Naive thymus-derived CD4-positive, alpha-beta T cell (primary cell): ENCODE results near the gene GEMIN5. TPM values are rescaled to one million over a fixed set of nuclear protein-coding genes. Genes with fewer than 3 reads are reported as not detected.

Source experiments
- ATAC-seq: fragments of 150-1000 bp; cut with Tn5 transposase; 2 replicates; pipeline ENCODE4 v1.10.0; 2021; ENCODE audit warnings: mild to moderate bottlenecking, moderate library complexity
- CTCF ChIA-PET: fragments of 350-600 bp; sonication (Branson Sonifier 250); formaldehyde crosslinking; loops from one replicate; lab custom pipeline; 2021; ENCODE audit warnings: antibody characterized with exemption; lab: Charles Lee
- POLR2A ChIA-PET: fragments of 350-600 bp; sonication (Branson Sonifier 250); formaldehyde crosslinking; loops from one replicate; lab custom pipeline; 2021; ENCODE audit warnings: antibody characterized with exemption, inconsistent platforms; lab: Charles Lee
- DNase-seq, 9 donors: peaks; one replicate each; pipeline versions ENCODE4 v3.0.0 to v3.0.0-alpha.2; 2020 to 2022; ENCODE audit warnings: mixed read lengths in 1 of 9
- H3K27ac ChIP-seq: one replicate; pipeline ENCODE4 v1.7.0; 2013; ENCODE audit warnings: mild to moderate bottlenecking, low read depth, low read length, moderate library complexity
- H3K27me3 ChIP-seq, 2 donors: one replicate each; pipeline ENCODE4 v1.7.0; 2013; ENCODE audit warnings: low read length in 2 of 2, mild to moderate bottlenecking in 2 of 2, moderate library complexity in 2 of 2; ENCODE audit not compliant: control insufficient read depth in 2 of 2, insufficient read depth in 2 of 2
- H3K36me3 ChIP-seq, 3 experiments: 1 replicate in 2 of 3; 2 replicates in 1 of 3; pipeline ENCODE4 v1.7.0; 2013; ENCODE audit warnings: low read length in 3 of 3, mild to moderate bottlenecking in 3 of 3, moderate library complexity in 1 of 3; ENCODE audit not compliant: insufficient read depth in 3 of 3, control insufficient read depth in 2 of 3
- H3K4me1 ChIP-seq, 2 donors: one replicate each; pipeline ENCODE4 v1.7.0; 2013; ENCODE audit warnings: low read length in 2 of 2, mild to moderate bottlenecking in 2 of 2, moderate library complexity in 1 of 2; ENCODE audit not compliant: control insufficient read depth in 2 of 2, insufficient read depth in 2 of 2
- H3K4me3 ChIP-seq: 2 replicates; pipeline ENCODE4 v1.7.0; 2013; ENCODE audit warnings: mild to moderate bottlenecking, low read length
- H3K9me3 ChIP-seq, 3 experiments: 1 replicate in 2 of 3; 2 replicates in 1 of 3; pipeline ENCODE4 v1.7.0; 2013; ENCODE audit warnings: low read length in 3 of 3; ENCODE audit not compliant: control insufficient read depth in 2 of 3
- H3K27ac Mint-ChIP-seq, 9 donors: one replicate each; pipeline ENCODE4 v1.8.0; 2020 to 2022; ENCODE audit warnings: mixed read lengths in 9 of 9, mild to moderate bottlenecking in 8 of 9, moderate library complexity in 5 of 9, inconsistent platforms in 2 of 9
- H3K27me3 Mint-ChIP-seq, 5 donors: one replicate each; pipeline ENCODE4 v1.8.0; 2021 to 2022; ENCODE audit warnings: mixed read lengths in 5 of 5, mild to moderate bottlenecking in 1 of 5
- H3K36me3 Mint-ChIP-seq, 5 donors: one replicate each; pipeline ENCODE4 v1.8.0; 2020 to 2022; ENCODE audit warnings: mixed read lengths in 5 of 5, mild to moderate bottlenecking in 3 of 5, inconsistent platforms in 1 of 5
- H3K4me1 Mint-ChIP-seq, 7 donors: one replicate each; pipeline ENCODE4 v1.8.0; 2020 to 2022; ENCODE audit warnings: mixed read lengths in 7 of 7, mild to moderate bottlenecking in 3 of 7, inconsistent platforms in 1 of 7
- H3K4me3 Mint-ChIP-seq, 10 donors: one replicate each; pipeline ENCODE4 v1.8.0; 2020 to 2022; ENCODE audit warnings: mild to moderate bottlenecking in 10 of 10, mixed read lengths in 10 of 10, moderate library complexity in 6 of 10, inconsistent platforms in 2 of 10
- H3K9me3 Mint-ChIP-seq, 11 donors: one replicate each; pipeline ENCODE4 v1.8.0; 2020 to 2022; ENCODE audit warnings: mixed read lengths in 11 of 11, mild to moderate bottlenecking in 4 of 11, inconsistent platforms in 1 of 11, moderate library complexity in 1 of 11
- intact Hi-C, 2 donors: fragments of 100-400 bp; cut with micrococcal nuclease; formaldehyde crosslinking; loops; one replicate each; pipeline ENCODE4 v1.15.1; 2023
- polyA plus RNA-seq, 2 donors: library from polyadenylated mRNA; unstranded; fragments of 300-500 nt; fragmentation: Illumina TruSeq; gene quantifications; one replicate each; pipeline ENCODE4 v1.2.3, GENCODE V29; 2021
- total RNA-seq, 6 experiments: library from RNA in 5 of 6; stranded (reverse) in 5 of 6; gene quantifications; 1 replicate in 5 of 6; 2 replicates in 1 of 6; pipeline ENCODE4 v1.2.3 and lab custom pipeline; 2021 to 2026

The GEMIN5 gene
- total and polyA plus RNA-seq, 7 experiments from 2014 or later = 8.6 to 21.4 (median 17.3) TPM

DNA sequence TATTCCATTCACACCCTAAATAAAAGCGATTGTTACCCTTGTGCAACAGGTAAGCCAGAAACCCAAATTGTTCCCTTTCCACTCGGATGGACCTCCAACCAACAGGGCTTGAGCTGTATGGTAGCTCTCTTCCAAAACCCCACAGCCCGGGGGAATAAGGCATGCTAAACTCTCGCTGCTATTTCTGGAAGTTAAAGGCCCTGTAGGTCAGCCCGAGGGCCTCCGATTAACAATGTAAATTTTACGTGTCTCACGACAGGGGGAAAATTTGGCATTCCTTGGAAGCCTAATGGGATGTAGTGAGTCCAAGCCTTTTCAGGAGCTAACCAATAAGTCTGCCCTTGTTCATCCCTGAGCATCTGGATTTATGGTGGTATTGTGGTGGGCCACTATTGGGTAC lies 53.6 kb downstream of the GEMIN5 start:
- no peak for DNase-seq
- Histone ChIP-seq H3K4me3 (no peak overlapping the region), H3K27me3 (no peaks in the 10 kb centered on the region), H3K36me3 (peaks cover 0 to 32% (median 3%) of the 10 kb centered on the region in 3 experiments), H3K4me1 (no peaks in the 10 kb centered on the region), H3K27ac (no peak overlapping the region), H3K9me3 (peaks cover 0 to 36% (median 17%) of the 10 kb centered on the region in 3 experiments)
- no peaks in the 10 kb centered on the region for H3K27me3 Mint-ChIP-seq
- H3K36me3 Mint-ChIP-seq = peaks cover 36 to 94% (median 89%) of the 10 kb centered on the region in 5 donors
- intact Hi-C loops = no loop called here
- H3K4me3 Mint-ChIP-seq = no peak overlapping the region
- no peak for ATAC-seq
- H3K27ac Mint-ChIP-seq = no peak overlapping the region
- H3K4me1 Mint-ChIP-seq = peaks cover 0 to 2% (median 0%) of the 10 kb centered on the region in 7 donors
- peaks cover 5 to 83% (median 44%) of the 10 kb centered on the region in 11 donors for H3K9me3 Mint-ChIP-seq
- CTCF ChIA-PET = no interaction called here
- POLR2A ChIA-PET = no interaction called here

- Mint-ChIP-seq H3K36me3 (peaks cover 29 to 82% (median 80%) of the 10 kb centered on the region in 5 donors), H3K4me3 (no peak overlapping the region), H3K27me3 (no peaks in the 10 kb centered on the region), H3K9me3 (peaks cover 8 to 85% (median 52%) of the 10 kb centered on the region in 11 donors), H3K4me1 (peaks cover 0 to 2% (median 0%) of the 10 kb centered on the region in 7 donors), H3K27ac (no peak overlapping the region)
- H3K27ac ChIP-seq = no peak overlapping the region
- H3K9me3 ChIP-seq = peaks cover 0 to 52% (median 25%) of the 10 kb centered on the region in 3 experiments
- ChIA-PET CTCF (interaction anchor here (0.9 kb wide), 1 partner anchor 232 kb away, joined by 4 read pairs; no protein-coding TSS in a partner anchor), POLR2A (no interaction called here)
- H3K36me3 ChIP-seq = peaks cover 0 to 16% (median 0%) of the 10 kb centered on the region in 3 experiments
- no peak for DNase-seq
- no peaks in the 10 kb centered on the region for H3K4me1 ChIP-seq
- no peaks in the 10 kb centered on the region for H3K27me3 ChIP-seq
- ATAC-seq = no peak
- H3K4me3 ChIP-seq = no peak overlapping the region
- intact Hi-C loops = no loop called here
Measured at GRCh38 chr5:154881986-154882385, 56.0 kb downstream of the GEMIN5 start.

DNA sequence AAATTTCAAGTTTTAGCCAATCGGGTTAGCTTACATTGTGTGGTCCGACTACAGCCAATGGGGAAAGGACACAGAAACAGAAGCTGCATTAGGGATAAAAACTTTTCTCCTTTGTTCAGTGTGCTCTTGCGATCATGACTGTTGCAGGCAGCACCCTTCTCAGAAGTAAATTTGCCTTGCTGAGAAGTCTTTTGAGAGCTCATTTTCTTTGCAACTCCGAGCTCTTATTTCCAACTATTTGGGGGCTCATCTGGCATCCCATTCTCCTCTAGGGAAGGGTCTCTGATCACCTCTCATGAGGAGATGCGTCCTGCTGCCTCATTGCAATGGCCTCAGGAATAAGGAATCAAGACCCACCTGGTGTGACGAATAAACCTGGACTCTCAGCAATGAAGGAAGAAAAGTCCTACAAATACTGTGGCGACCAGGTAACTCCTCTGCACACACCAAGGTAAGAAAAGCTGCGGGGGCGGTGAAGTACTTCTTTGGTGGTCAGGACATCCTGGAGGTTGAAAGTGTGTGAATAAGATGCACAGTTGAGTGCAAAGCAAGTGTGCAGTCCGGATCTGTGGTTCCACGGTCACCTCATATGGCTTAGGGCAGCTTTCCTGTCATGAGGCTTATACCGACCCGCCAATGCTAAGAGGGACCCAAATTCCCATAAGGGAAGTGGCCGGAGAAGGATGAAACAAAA lies 59.2 kb downstream of the GEMIN5 start:
- ChIA-PET CTCF (no interaction called here), POLR2A (interaction anchor here (0.7 kb wide), 1 partner anchor 15 kb away, joined by 7 read pairs; no protein-coding TSS in a partner anchor)
- peaks cover 4 to 40% (median 11%) of the 10 kb centered on the region in 3 experiments for H3K36me3 ChIP-seq
- intact Hi-C loops = no loop called here
- H3K4me1 ChIP-seq = no peaks in the 10 kb centered on the region
- ATAC-seq = no peak
- peak overlapping the region in 2 of 9 donors; percentile 49 to 71 for H3K27ac Mint-ChIP-seq
- no peak overlapping the region for H3K4me3 ChIP-seq
- H3K27ac ChIP-seq = no peak overlapping the region
- H3K27me3 ChIP-seq = no peaks in the 10 kb centered on the region
- H3K4me3 Mint-ChIP-seq = no peak overlapping the region
- peaks cover 11 to 64% (median 26%) of the 10 kb centered on the region in 11 donors for H3K9me3 Mint-ChIP-seq
- peaks cover 0 to 2% (median 0%) of the 10 kb centered on the region in 7 donors for H3K4me1 Mint-ChIP-seq
- H3K27me3 Mint-ChIP-seq = no peaks in the 10 kb centered on the region
- H3K36me3 Mint-ChIP-seq = peaks cover 40 to 79% (median 78%) of the 10 kb centered on the region in 5 donors
- H3K9me3 ChIP-seq = peaks cover 0 to 22% (median 7%) of the 10 kb centered on the region in 3 experiments
- no peak for DNase-seq

DNA sequence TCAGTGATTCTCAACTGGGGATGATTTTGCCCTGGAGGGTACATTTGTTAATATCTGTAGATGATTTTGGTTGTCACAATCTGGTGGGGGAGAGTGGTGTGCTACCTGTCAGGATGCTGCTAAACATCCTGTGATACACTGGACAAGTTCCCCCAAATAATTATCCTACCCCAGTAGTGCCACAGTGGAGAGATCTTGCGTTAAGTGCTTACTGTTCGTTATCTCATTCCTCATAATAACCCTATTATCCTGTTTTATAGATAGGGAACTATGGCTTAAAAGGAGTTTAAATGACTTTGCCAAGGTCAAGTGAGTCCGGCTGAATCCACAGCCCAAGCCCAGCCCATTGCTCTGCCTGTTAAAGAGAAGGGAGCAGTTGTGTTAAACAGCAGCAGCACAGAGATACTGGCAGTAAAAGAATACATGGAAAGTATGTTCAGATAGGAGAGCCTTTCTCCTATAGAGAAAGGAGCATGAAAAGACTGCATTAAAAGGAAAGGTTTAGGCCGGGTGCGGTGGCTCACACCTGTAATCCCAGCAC lies 64.2 kb downstream of the GEMIN5 start:
- POLR2A ChIA-PET = no interaction called here
- H3K4me3 ChIP-seq = no peak overlapping the region
- H3K27ac Mint-ChIP-seq = peak overlapping the region in 3 of 9 donors; percentile 9 to 47 (median 21)
- CTCF ChIA-PET = no interaction called here
- H3K27me3 ChIP-seq = no peaks in the 10 kb centered on the region
- peaks cover 23 to 67% (median 30%) of the 10 kb centered on the region in 3 experiments for H3K36me3 ChIP-seq
- no peaks in the 10 kb centered on the region for H3K4me1 ChIP-seq
- intact Hi-C loops = no loop called here
- H3K27me3 Mint-ChIP-seq = no peaks in the 10 kb centered on the region
- H3K9me3 Mint-ChIP-seq = peaks cover 0 to 26% (median 9%) of the 10 kb centered on the region in 11 donors
- peaks cover 0 to 5% (median under 1%) of the 10 kb centered on the region in 7 donors for H3K4me1 Mint-ChIP-seq
- no peak for DNase-seq
- H3K27ac ChIP-seq = no peak overlapping the region
- peaks cover 30 to 67% (median 50%) of the 10 kb centered on the region in 5 donors for H3K36me3 Mint-ChIP-seq
- H3K4me3 Mint-ChIP-seq = no peak overlapping the region
- no peak for ATAC-seq
- H3K9me3 ChIP-seq = peaks cover 0 to 16% (median 2%) of the 10 kb centered on the region in 3 experiments

DNA sequence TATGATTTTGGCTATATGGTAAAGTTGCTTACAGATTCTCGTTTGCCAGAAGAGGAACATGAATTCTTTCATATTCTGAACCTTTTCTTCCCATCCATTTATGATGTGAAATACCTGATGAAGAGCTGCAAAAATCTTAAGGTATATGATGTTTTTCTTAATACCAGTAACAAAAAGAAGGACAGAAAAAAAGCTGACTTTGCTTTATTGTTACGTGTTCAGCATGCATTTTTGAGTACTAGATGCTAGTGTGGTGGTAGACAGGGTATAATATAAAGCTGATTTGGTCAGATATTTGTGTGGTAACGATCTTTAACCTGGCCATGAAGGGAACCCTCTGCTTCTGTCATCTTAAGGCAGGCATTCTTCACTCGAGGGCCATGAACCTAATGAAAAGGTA lies 66.3 kb downstream of the GEMIN5 start:
- H3K36me3 ChIP-seq = peaks cover 23 to 67% (median 30%) of the 10 kb centered on the region in 3 experiments
- intact Hi-C loops = no loop called here
- ChIA-PET POLR2A (no interaction called here), CTCF (interaction anchor here (0.8 kb wide), 1 partner anchor 189 kb away, joined by 3 read pairs; no protein-coding TSS in a partner anchor)
- no peaks in the 10 kb centered on the region for H3K27me3 Mint-ChIP-seq
- H3K27me3 ChIP-seq = no peaks in the 10 kb centered on the region
- H3K27ac ChIP-seq = no peak overlapping the region
- no peaks in the 10 kb centered on the region for H3K9me3 ChIP-seq
- H3K9me3 Mint-ChIP-seq = peaks cover 0 to 9% (median 0%) of the 10 kb centered on the region in 11 donors
- ATAC-seq (no peak), DNase-seq (no peak)
- H3K4me1 Mint-ChIP-seq = peaks cover 3 to 19% (median 11%) of the 10 kb centered on the region in 7 donors
- no peak overlapping the region for H3K4me3 Mint-ChIP-seq
- peak overlapping the region in 1 of 9 donors; percentile 64 for H3K27ac Mint-ChIP-seq
- H3K4me3 ChIP-seq = no peak overlapping the region
- peaks cover 28 to 63% (median 44%) of the 10 kb centered on the region in 5 donors for H3K36me3 Mint-ChIP-seq
- no peaks in the 10 kb centered on the region for H3K4me1 ChIP-seq

DNA sequence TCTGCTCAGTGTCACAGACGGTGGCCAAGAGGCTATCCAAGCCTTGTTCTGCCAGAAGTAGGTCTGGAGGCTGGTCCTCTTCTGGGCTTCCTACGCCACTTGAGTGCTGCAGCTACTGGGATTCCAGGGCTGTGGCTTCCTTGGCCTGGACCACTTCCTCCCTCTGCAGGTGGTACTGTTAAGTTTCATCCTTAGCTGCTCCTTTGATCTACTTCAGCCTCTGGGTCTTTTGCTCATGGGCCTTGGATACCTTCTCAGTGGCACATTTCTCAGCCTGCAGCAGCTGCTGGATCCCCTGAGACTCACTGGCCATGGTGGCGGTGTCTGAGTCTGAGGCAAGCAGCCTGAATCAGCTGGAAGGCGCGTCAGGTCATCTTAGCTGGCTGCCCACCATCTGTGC lies 69.3 kb downstream of the GEMIN5 start:
- no peaks in the 10 kb centered on the region for H3K9me3 ChIP-seq
- H3K27me3 ChIP-seq = no peaks in the 10 kb centered on the region
- H3K27me3 Mint-ChIP-seq = no peaks in the 10 kb centered on the region
- POLR2A ChIA-PET = interaction anchor here (1.0 to 1.6 kb wide), 2 partner anchors 8 to 12 kb away, joined by 3 read pairs; no protein-coding TSS in a partner anchor
- peaks cover 18 to 64% (median 21%) of the 10 kb centered on the region in 3 experiments for H3K36me3 ChIP-seq
- no peaks in the 10 kb centered on the region for H3K9me3 Mint-ChIP-seq
- ATAC-seq (peak; percentile 50), DNase-seq (peak in 1 of 9 donors; percentile 32)
- H3K27ac Mint-ChIP-seq = peak overlapping the region in 7 of 9 donors; percentile 13 to 65 (median 59)
- peak overlapping the region; percentile 35 for H3K27ac ChIP-seq
- no peak overlapping the region for H3K4me3 ChIP-seq
- CTCF ChIA-PET = interaction anchor here (1.2 kb wide), 1 partner anchor 218 kb away, joined by 4 read pairs; no protein-coding TSS in a partner anchor
- H3K4me1 Mint-ChIP-seq = peaks cover 10 to 29% (median 23%) of the 10 kb centered on the region in 7 donors
- H3K36me3 Mint-ChIP-seq = peaks cover 9 to 56% (median 28%) of the 10 kb centered on the region in 5 donors
- intact Hi-C loops = loop anchor here (1.0 kb wide), 1 partner anchor 218 kb away; no protein-coding TSS in a partner anchor
- no peaks in the 10 kb centered on the region for H3K4me1 ChIP-seq
- no peak overlapping the region for H3K4me3 Mint-ChIP-seq
